Heart left ventricle (tissue), 13 donors: ENCODE results near the gene NUP210.

Source experiments
- CTCF ChIP-seq, 12 donors: fragments of 200-600 bp; sonication (generic) in 4 of 12; IDR thresholded peaks; one replicate each; pipeline versions ENCODE4 v1.5.0 to v1.8.0; 2018 to 2022; ENCODE audit warnings: antibody characterized with exemption in 12 of 12, mild to moderate bottlenecking in 5 of 12
- POLR2A ChIP-seq, 2 donors: fragments of 450-650 bp; IDR thresholded peaks; one replicate each; pipeline ENCODE4 v1.6.1; 2017; ENCODE audit warnings: antibody characterized with exemption in 2 of 2, mild to moderate bottlenecking in 2 of 2, moderate library complexity in 2 of 2
- donor health status: ischemic (EF 13 %, LVEDD 7.1; RV severe dilation, severe dysfunction).
- donor health status: DM: no; HTN: yes; CAD: no.
- donor health status: DM: no; HTN: no; CAD: no.
- donor health status: ischemic (EF 25% LVEDD 6.9; RV normal size, moderate dysfunction).
- donor health status: ischemic (EF 25% LVEDD 5.7; RV mildly dilated, moderate dysfunction).
- donor health status: ischemic (EF 35%, LVEDD 5.7; RV mildly dilated, moderate dysfunction).
- donor health status: nonischemic (EF 11% LVEDD 7.7; RV severe dilation, severe dysfunction).
- donor health status: DM: yes; HTN: yes; CAD: no.
- donor health status: PGD.
- donor health status: ischemic (EF 29% LVEDD 5.4; RV normal size, mild dysfunction).
- donor health status: nonischemic (EF 23%, LVEDD 6.1; RV moderate dilation, normal function).

GRCh38 chr3:13429631-13430291 lies 9.6 kb upstream of the NUP210 start:
- TF ChIP-seq CTCF (IDR thresholded peaks at IDR 0.05), result no peak
- no peak for TF ChIP-seq POLR2A (IDR thresholded peaks at IDR 0.05)
